Nephron progenitor cell (in vitro differentiated cells): ENCODE results near the gene RFTN1.
A peak's percentile ranks its signal among the peaks of the same experiment; 100 is the strongest.

ENCODE experiments used
- DNase-seq: peaks from one replicate; pipeline ENCODE4 v3.0.0; 2021
- H3K27ac Mint-ChIP-seq: 2 replicates; pipeline ENCODE4 v1.8.0; 2021; ENCODE audit warnings: mild to moderate bottlenecking, moderate library complexity, mixed read lengths
- H3K27me3 Mint-ChIP-seq: 2 replicates; pipeline ENCODE4 v1.8.0; 2021; ENCODE audit warnings: mild to moderate bottlenecking, low read depth, mixed read lengths; ENCODE audit not compliant: poor library complexity
- H3K36me3 Mint-ChIP-seq: 2 replicates; pipeline ENCODE4 v1.8.0; 2021; ENCODE audit warnings: low read depth, mixed read lengths
- H3K4me1 Mint-ChIP-seq: 2 replicates; pipeline ENCODE4 v1.8.0; 2021; ENCODE audit warnings: mixed read lengths
- H3K4me3 Mint-ChIP-seq: 2 replicates; pipeline ENCODE4 v1.8.0; 2021; ENCODE audit warnings: mild to moderate bottlenecking, moderate library complexity, mixed read lengths
- H3K9me3 Mint-ChIP-seq: 2 replicates; pipeline ENCODE4 v1.8.0; 2021; ENCODE audit warnings: mild to moderate bottlenecking, moderate library complexity, mixed read lengths
- TF ChIP-seq, protein P1 (sequence below): fragments of 200-600 bp; sonication (generic); IDR thresholded peaks from 2 replicates; pipeline ENCODE4 v1.5.0; 2021; ENCODE audit warnings: antibody characterized with exemption

Gene RFTN1

DNA sequence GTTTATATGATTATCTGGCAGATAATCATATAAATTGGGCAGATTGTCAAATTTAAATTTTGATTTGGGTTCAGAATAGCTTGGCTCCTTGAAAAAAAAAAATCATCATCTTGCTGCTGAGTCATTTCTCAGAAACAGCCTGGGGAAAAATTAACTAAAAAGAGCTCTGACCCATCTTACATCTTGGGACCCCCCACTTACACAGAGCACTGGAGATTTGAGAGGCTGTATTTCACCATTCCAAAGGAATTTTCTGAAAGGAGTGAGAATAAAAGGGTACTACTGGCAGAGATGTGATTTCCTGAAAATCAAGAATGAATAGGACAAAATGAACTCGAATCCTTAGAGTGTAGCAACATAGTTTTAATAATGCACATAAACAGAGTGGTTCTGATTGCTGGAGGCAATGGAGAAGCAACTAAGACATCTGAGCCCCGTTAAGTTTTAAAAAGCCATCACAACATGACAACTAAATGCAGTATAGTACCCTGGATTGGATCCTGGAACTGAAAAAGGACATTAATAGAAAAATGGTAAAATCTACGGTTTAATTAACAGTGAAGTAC is 97.5 kb downstream of the RFTN1 start:
- Mint-ChIP-seq H3K4me1 (peaks cover 37% of the 10 kb centered on the region), H3K9me3 (peaks cover 14% of the 10 kb centered on the region), H3K36me3 (peaks cover 4% of the 10 kb centered on the region), H3K27me3 (no peaks in the 10 kb centered on the region), H3K27ac (no peak overlapping the region), H3K4me3 (no peak overlapping the region)
- TF ChIP-seq, protein P1, sequence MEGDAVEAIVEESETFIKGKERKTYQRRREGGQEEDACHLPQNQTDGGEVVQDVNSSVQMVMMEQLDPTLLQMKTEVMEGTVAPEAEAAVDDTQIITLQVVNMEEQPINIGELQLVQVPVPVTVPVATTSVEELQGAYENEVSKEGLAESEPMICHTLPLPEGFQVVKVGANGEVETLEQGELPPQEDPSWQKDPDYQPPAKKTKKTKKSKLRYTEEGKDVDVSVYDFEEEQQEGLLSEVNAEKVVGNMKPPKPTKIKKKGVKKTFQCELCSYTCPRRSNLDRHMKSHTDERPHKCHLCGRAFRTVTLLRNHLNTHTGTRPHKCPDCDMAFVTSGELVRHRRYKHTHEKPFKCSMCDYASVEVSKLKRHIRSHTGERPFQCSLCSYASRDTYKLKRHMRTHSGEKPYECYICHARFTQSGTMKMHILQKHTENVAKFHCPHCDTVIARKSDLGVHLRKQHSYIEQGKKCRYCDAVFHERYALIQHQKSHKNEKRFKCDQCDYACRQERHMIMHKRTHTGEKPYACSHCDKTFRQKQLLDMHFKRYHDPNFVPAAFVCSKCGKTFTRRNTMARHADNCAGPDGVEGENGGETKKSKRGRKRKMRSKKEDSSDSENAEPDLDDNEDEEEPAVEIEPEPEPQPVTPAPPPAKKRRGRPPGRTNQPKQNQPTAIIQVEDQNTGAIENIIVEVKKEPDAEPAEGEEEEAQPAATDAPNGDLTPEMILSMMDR: no peak
- DNase-seq: no peak

DNA sequence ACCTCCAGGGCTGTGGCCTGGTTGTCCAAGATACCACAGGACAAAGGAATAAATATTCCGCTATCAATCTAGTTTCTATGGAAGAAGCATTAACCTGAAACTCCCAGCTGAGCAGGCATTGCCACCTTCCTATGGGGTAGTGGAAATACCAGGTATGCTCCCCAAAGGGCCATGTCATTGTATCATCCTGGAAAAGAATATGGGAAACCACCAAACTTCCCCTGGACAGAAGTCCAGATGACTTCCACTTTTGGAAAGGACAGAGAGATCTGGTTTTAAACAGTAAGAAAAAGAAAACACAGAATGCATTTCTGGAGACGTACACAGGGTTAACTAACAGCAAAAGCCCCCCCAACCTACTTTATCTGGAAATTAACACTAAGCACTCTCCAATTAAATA is 100.2 kb downstream of the RFTN1 start:
- Mint-ChIP-seq H3K27ac (no peak overlapping the region), H3K9me3 (peaks cover 14% of the 10 kb centered on the region), H3K4me1 (peaks cover 35% of the 10 kb centered on the region), H3K4me3 (no peak overlapping the region), H3K27me3 (no peaks in the 10 kb centered on the region), H3K36me3 (peaks cover 4% of the 10 kb centered on the region)
- TF ChIP-seq, protein P1: no peak
- DNase-seq: no peak

DNA sequence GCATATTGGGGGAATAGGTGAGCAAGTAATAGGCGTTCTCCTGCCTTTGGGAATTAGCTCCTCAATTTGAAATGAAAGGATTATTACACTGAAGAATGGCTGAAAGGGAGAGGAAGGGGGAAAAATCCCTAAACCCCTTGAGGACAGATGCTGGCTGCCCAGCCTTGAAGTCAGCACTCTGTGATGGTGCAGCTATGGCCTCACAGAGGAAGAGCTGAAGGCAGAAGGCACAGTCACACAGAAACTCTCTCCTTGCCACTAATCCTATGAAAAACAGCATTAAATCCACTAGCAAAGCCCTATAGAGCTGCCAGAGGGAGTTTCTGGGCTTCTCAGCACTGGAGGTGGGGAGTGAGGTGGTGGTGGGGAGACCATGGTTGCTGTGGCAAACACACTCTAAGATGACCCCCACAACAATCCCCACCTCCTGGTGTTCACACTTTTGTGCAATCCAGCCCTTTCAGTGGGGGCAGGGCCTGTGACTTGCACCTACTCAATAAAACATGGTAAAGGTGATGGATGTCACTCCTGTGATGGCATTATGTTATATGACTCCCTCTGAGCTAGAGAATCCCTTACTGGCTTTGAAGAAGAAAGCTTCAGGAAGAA is 101.2 kb downstream of the RFTN1 start:
- no peak overlapping the region for H3K4me3 Mint-ChIP-seq
- H3K36me3 Mint-ChIP-seq: peaks cover 4% of the 10 kb centered on the region
- TF ChIP-seq, protein P1: no peak
- peaks cover 45% of the 10 kb centered on the region for H3K4me1 Mint-ChIP-seq
- DNase-seq: no peak
- peaks cover 14% of the 10 kb centered on the region for H3K9me3 Mint-ChIP-seq
- H3K27ac Mint-ChIP-seq: peak overlapping the region; percentile 80
- no peaks in the 10 kb centered on the region for H3K27me3 Mint-ChIP-seq

DNA sequence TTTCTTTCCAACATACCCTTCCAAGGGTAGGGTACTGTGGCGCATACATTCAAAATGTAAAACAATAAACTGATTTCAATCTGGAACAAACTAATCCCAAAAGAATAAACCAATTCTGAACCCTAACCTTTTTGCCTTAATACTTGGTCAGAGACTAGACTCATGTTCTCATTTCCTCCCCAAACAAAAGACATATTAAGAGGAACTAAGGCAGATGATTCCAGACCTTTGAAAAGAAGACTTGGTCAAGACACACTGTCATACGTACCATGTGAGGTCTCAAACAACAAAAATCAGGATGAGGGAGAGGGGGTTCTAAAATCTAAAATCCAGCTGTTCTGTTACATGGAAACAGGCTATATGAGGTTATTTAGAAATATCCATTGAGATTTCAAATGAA is 102.1 kb downstream of the RFTN1 start:
- no peak for DNase-seq
- Mint-ChIP-seq H3K27me3 (no peaks in the 10 kb centered on the region), H3K27ac (no peak overlapping the region), H3K36me3 (peaks cover 4% of the 10 kb centered on the region), H3K4me3 (no peak overlapping the region), H3K4me1 (peaks cover 45% of the 10 kb centered on the region), H3K9me3 (peaks cover 14% of the 10 kb centered on the region)
- TF ChIP-seq, protein P1: no peak

DNA sequence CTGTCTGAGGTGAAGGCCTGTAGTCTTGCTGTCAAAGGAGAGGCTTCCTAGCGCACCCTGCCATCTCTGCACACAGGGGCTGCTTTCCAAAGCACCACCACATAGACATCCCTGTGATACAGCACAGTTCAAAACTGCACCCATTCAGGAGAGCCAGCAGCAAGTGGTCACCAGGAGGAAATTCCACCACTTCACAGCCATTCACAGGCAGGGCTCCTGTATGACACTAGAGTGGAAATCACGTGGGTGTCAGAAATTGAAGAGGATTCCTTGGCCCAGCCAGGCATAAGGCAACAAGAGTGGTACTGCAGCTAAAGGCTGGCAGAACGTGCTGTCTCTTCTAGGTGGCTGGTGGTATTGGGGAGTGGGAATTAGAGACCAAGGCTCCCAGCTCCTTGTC is 102.8 kb downstream of the RFTN1 start:
- TF ChIP-seq, protein P1: no peak
- H3K27ac Mint-ChIP-seq: no peak overlapping the region
- no peak for DNase-seq
- H3K27me3 Mint-ChIP-seq: no peaks in the 10 kb centered on the region
- H3K36me3 Mint-ChIP-seq: peaks cover 4% of the 10 kb centered on the region
- H3K9me3 Mint-ChIP-seq: peaks cover 14% of the 10 kb centered on the region
- H3K4me1 Mint-ChIP-seq: peaks cover 52% of the 10 kb centered on the region
- no peak overlapping the region for H3K4me3 Mint-ChIP-seq

DNA sequence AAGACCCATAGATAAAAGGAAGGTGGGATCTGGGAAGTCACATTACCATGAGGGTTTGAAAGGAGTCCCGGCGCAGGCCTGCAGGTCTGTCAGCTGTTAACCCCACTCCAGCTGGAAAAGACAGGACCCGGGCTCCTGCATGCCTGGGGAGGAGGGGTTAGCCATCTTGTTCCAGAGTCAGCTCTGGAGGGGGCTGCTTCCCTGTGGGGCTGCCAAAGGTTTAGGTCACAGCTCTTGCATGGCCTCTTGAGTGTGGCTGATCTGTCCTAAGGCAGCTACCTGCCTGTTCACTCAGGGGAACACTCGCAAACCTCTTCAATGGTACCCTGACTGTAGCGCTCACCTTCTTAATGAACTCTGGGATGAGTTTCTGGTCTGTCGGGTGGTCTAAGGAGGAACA is 104.5 kb downstream of the RFTN1 start:
- peaks cover 4% of the 10 kb centered on the region for H3K36me3 Mint-ChIP-seq
- no peaks in the 10 kb centered on the region for H3K27me3 Mint-ChIP-seq
- H3K4me3 Mint-ChIP-seq: no peak overlapping the region
- H3K27ac Mint-ChIP-seq: no peak overlapping the region
- DNase-seq: no peak
- TF ChIP-seq, protein P1: no peak
- peaks cover 63% of the 10 kb centered on the region for H3K4me1 Mint-ChIP-seq
- H3K9me3 Mint-ChIP-seq: peaks cover 13% of the 10 kb centered on the region
